NOMO-1 (cell line): Measurements from ENCODE around the gene PRKACA.
A peak's percentile ranks its signal among the peaks of the same experiment; 100 is the strongest.

ENCODE experiments used
- DNase-seq, 2 experiments: peaks; one replicate each; lab custom pipeline; 2025; ENCODE audit not compliant: unreplicated experiment in 2 of 2; lab: John Stamatoyannopoulos, UW

The PRKACA gene

DNA sequence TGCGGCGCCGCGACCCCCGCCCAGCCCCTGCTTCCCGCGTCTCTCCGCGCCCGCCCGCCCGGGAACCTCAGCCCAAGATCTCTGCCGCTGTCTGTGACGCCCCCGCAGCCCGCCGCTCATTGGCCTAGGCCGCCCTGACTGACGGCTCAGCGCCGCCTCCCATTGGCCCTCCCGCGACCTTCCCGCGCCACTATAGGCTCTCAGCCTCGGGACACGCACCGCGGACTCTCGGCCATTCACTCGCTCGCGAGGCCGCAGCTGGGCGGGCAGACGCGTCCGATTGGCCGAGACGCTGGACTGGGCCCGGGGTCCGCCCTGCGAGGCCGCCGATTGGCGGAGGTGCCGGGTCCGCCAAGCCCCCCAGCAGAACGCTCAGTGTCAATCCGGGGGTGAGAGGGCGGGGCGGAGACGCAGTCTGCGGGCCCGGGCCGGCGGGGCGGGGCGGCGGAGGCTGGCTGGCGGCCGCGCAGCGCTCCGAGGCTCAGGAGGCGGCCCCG, at the start of gene PRKACA:
PRKACA (minus strand) TSS at position 95 of the 497 bp plus-strand sequence. CDS start 215 bp downstream, outside the sequence.
- DNase-seq: peak; percentile 97 to 99

DNA sequence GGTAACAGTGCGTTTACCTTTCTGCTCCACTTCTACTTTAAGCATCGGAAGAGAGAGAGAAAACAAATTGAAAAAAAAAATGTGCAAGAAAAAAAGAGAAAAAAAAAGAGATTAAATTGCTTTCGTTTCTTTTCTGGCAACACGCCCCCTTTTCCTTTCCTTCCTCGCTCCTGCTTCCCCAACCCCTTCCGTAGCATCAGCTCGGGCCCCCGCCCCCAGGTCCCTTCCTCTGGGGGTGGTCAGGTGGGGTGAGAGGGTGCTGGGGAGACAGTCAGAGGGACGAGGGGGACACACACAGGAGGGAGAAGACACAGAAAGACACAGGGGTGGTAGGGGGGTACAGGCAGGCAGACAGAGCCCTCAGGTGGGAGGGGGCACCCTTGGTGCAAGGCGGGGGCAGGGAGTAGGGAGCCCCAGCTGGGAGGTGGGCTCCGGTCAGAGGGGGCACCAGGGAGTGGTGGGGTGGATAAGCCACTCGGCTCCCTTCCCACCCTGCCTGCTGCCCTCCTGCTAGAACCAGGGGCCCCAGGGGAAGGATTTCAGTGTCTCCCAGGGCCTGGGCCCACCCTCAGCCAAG, 49.5 kb upstream of the PRKACA start:
- DNase-seq: no peak

GRCh38 chr19:14165990-14166830, 48.6 kb upstream of the PRKACA start:
- DNase-seq: no peak

DNA sequence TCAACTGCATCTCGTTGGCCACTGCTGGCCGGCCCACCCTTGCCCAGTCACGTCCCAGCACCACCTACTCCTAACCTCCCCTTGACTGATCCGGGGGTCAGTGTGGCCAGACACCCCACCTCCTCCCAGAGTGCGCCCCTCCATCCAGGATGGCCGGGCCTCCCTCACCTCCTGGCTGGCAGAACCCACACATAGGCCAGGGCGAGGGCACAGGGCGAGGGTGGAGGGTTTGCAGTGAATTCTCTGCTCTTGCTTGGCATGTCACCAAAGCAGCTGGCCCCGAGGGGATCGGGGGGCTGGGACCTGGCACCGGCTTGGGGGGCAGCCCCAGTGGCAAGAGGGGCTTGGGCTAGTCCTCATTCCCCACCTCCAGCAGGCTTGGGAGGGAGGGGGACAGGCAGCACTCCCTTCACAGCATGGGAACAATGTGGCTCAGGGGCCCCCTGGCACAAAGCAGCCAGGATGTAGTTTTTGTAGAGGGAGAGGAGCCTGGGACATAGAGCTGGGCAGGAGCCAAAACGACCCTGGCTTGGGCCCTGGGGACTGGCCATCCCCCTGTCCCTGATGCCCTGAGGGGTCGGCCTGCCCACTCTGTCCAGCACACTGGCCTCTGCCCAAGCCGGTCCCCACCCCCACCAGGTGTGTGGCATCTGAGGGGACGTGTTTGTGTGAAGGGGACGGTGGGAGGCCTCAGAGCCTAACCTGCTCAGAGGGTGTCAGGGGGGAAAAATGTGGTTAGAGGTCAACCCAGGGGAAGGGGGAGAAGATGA, 47.3 kb upstream of the PRKACA start:
- DNase-seq: no peak

- DNase-seq: no peak
These were observed 46.5 kb upstream of the PRKACA start for GRCh38 chr19:14164082-14164481.

- no peak for DNase-seq
These were observed 45.3 kb upstream of the PRKACA start for GRCh38 chr19:14162871-14163297.

GRCh38 chr19:14161305-14161704, 43.7 kb upstream of the PRKACA start:
- DNase-seq: no peak

- DNase-seq: no peak
These were observed 42.6 kb upstream of the PRKACA start for GRCh38 chr19:14160017-14160703.

DNA sequence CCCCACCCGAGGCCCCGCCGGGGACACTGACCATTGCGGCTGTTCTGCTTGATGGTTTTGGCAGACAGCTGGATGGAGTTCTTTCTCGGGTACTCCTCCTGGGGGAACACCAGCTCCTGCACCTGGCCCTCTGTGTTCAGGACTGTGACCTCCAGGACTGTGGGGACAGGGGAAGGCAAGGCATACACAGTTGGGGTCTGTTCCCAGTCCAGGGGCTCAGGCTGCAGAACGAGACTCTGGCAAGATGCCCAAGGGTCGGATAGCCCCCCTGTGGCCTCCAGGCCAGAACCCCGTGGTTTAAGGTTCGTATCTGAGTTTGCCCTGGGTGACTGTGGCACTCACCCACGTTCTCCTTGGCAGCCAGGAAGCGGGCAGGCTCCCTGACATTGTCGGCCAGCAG, 41.5 kb upstream of the PRKACA start:
- no peak for DNase-seq

DNA sequence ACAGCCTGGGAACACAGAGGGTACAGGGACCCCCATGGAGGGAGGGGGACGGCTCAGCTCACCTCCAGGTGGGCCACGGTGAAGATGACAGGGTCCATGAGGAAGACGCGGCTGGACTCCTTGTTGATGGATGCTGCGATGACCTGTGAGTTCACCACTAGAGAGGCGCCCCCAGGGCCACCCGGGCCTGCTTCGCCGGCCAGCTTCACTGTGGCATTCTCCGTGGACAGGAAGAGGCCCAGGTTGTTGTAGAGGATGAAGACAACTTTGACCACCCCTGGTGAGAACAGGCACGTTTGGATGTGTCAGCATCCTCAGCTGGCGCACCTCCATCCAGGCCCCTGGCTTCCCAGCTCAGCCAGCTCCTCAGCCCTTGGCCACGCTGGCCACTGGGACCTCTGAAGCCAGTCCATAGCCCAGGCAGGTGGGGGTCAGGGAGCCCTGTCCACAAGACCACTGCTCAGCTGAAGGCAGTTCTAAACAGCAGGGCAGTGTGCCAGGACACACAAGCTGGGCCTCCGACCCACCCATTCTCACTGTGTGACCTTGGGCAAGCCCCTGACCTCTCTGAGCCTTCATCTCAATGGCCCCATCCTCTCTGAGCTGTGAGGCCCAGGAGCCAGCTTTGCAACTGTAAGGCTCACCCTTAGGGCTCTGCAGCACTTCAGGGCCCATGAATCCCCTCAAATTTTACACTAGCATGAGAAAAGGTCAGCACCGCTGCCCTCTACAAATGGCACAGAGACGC, 40.9 kb upstream of the PRKACA start:
- DNase-seq: no peak

DNA sequence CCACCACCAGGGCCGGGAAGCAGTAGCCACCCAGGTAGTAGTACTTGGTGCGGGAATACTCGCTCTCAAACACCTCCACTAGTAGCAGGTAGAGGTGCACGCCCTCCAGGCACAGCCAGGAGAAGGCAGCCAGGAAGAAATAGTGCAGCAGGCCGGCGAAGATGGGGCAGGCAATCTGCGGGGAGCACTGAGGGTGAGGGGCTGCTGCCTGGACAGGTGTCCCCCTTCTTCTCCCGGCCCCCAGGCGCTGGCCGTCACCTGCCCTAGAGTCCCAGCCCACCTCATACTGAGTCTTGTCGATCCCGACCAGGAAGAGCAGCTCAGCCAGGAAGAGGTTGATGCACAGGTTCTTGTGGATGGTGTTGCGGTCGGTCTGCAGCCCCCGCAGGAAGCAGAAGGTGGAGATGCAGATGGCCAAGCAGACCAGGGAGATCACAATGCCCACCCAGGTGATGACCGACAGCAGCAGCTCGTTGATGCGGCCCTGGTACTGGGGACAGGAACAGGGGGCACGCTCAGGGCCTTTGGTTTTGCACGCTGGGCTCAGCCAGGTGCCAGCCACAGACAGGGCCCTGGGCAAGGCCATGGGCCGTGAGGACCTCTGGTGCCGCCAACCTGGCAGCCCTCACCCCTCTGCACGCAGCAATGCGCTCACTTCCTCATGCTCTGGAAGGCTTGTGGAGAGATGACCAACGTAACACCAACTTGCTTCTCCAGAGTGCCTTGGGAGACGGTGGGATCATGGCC, 39.6 kb upstream of the PRKACA start:
- no peak for DNase-seq

DNA sequence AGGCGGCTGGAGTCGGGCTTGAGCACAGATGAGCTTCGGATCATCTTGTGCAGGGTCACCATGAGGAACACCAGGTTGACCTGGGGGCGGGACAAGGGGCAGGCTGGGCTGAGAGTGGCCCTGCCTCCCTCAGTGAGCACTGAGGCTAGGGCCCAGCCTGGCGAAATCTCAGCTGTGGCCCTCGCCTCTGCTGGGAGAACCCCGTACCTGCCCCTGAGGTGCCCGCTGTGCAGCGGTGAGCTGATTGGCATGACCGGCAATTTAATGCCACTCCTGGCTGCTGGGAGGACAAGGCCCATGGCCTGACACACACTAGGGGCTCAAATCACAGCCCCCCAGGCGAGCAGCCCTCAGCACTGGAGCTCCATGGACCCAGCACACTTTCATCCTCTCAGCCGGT, 38.6 kb upstream of the PRKACA start:
- no peak for DNase-seq

DNA sequence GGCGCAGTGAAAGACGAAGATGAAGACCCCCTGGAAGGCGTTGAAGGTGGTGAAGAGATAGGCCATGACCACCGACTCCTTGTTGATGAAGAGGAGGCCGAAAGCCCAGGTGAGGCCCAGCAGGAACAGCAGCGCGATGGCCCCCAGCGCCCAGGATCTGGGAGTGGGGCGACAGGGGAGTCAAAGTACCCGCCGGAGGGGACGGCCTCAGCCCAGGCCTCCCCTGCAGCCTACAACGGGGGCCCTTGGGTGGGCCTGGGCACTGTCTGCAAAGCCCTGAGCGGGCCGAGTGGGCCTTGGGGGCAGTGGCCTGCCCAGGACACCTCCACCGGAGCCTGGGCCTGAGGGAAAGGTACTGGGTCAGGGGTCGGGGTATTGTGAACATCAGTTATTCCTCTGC, 37.8 kb upstream of the PRKACA start:
- no peak for DNase-seq

DNA sequence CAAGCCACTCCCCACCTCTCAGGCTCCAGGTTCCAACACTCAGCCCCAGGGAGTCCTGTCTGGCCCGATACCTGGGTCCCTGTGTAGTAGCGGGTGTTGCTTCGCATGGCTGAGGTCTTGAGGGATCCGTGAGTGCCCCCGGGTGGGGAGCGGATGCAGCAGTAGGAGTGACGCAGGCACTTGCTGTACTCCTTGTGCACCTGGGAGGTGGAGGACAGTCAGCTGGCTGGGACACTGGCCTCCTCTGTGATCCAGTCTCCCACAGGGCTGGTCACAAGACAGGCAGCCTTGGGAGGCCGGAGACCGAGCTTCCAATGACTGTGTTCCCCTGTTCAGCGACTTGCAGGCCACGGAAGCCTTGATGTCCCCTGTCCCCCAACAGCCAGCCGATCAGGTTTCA, 35.2 kb upstream of the PRKACA start:
- no peak for DNase-seq

DNA sequence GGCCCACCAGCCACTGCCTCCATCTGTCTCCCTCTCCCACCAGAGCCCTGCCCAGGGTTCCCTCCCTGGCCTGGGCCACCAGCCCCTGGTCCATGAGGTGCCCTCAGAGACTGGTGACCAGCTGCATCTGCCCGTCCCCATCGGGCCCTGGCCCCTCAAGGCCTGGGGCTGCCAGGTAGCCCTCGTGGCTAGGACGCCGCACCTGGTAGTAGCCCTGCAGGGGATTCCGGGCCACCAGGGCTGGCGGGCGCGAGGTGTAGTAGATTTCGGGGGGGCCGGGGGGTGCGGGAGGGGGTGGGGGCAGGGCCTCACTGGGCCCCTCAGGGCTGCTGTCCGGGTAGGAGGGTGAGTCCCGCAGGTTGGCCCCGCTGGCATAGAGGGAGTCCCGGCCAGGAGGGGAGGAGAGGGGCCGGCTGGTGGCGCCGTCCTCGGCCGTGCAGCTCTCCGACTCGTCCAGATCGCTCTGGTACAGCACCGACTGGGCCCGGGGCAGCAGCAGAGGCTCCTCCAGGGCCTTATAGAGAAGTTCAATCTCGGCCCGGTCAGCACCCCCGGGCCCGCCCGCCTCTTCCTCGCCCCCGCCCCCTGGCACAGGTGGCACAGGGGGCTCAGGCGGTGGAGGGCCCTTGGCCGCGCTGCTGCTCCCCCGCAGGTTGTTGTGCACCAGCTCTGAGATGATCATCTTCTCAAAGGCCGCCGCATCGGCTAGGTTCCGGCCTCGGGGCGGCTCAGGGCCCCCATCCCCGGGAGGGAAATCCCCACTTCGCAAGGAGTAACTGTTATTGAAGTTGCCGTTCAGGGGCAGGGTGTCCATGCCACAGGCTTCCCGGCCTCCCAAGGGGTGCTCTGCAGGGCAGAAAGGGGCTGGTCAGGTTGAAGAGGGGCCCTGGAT, 33.5 kb upstream of the PRKACA start:
- no peak for DNase-seq

DNA sequence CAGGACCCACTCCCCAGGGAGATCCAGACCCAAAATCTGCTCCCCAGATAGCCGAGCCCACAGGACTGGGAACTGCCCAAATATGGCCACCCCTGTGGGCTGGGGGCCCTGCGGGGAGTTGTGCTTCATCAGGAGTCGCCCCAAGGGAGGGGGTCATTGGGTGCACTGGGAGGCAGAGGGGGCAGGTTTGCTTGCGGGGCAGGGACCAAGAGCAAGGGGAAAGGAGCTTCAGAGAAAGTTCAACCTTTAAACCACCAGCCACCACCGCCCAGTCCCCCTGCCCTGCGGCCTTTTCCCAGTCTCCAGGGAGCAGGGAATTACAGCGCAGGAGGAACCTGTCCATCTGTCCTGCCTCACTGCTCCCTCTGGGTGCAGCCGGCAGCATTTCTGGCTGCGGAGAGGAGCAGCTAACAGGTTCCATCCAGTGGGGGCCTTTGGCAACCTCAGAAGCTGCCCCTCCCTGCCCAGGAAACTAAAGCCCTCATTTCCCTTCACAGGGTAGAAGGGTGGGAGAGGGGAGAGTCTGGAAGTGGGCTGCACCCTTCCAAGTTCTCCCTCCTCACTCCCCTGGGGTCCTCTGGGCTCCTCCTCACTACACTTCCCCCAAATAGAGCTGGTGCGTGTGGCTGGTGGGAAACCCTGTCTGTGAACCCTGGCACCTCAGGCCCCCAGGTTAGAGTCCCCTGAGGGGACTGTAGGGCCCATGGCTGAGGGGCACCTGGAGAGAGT, 32.6 kb upstream of the PRKACA start:
- DNase-seq: no peak

GRCh38 chr19:14149509-14149994, 32.0 kb upstream of the PRKACA start:
- DNase-seq: no peak
